Right cardiac atrium (tissue), 5 donors: ENCODE results near the gene ATP7B. TPM values are rescaled to one million over a fixed set of nuclear protein-coding genes. Genes with fewer than 3 reads are reported as not detected.

Experiments used
- ATAC-seq, 2 donors: fragments of 200-7000 bp; cut with Tn5 transposase; one replicate each; pipeline versions ENCODE4 v1.8.0 to v1.9.1; 2020; ENCODE audit warnings: moderate library complexity in 2 of 2, mild to moderate bottlenecking in 1 of 2
- DNase-seq, 3 donors: peaks; one replicate each; pipeline ENCODE4 v3.0.0-alpha.2; 2020
- H3K27ac ChIP-seq: one replicate; pipeline ENCODE4 v1.5.1; 2013; ENCODE audit warnings: mild to moderate bottlenecking, low read length, control low read depth, moderate library complexity
- H3K27me3 ChIP-seq: one replicate; pipeline ENCODE4 v1.6.1; 2013; ENCODE audit not compliant: control insufficient read depth, insufficient read depth
- H3K4me1 ChIP-seq: one replicate; pipeline ENCODE4 v1.6.1; 2013; ENCODE audit warnings: low read length; ENCODE audit not compliant: control insufficient read depth, insufficient read depth
- H3K4me3 ChIP-seq: one replicate; pipeline ENCODE4 v1.5.1; 2013; ENCODE audit warnings: low read length, control low read depth
- H3K9me3 ChIP-seq: one replicate; pipeline ENCODE4 v1.6.1; 2013; ENCODE audit warnings: low read length; ENCODE audit not compliant: control insufficient read depth
- WGBS: extraction: QIAGEN DNeasy Blood & Tissue Kit; methylation state at CpG from one replicate; pipeline ENCODE4 v1.1.7; 2013; 5-methylcytosine and 5-hydroxymethylcytosine counted together
- intact Hi-C, 4 donors: fragments of 100-400 bp; cut with DNase I; formaldehyde crosslinking; loops; one replicate each; pipeline versions ENCODE4 v1.11.0 to v1.14.0; 2022 to 2023
- polyA plus RNA-seq: library from polyadenylated mRNA; stranded (reverse); fragments of 200-250 nt; gene quantifications from one replicate; pipeline ENCODE4 v1.2.3, GENCODE V29; 2013
- total RNA-seq, 4 donors: library from RNA; stranded (reverse); fragmentation: NEBNext Ultra II Directional; extraction: Animal tissue kit (Norgen Biotek cat#: 25700); gene quantifications; one replicate each; pipeline ENCODE4 v1.2.1, GENCODE V29; 2021
- donor health status: healthy with polysubstance abuse.
- donor health status: DM: no; HTN: yes; CAD: no.
- donor health status: DM: no; HTN: no; CAD: no.
- donor health status: DM: no; HTN: yes; CAD: no; lungs with severe emphysema.
- donor health status: DM: yes; HTN: yes; CAD: no.

Gene ATP7B
- total and polyA plus RNA-seq, 5 donors, result 2.4 to 6.4 (median 5.5) TPM

- Histone ChIP-seq H3K4me3 (no peak overlapping the region), H3K27me3 (no peaks in the 10 kb centered on the region), H3K4me1 (no peaks in the 10 kb centered on the region), H3K9me3 (no peaks in the 10 kb centered on the region), H3K27ac (no peak overlapping the region)
- DNase-seq (no peak), ATAC-seq (no peak)
- intact Hi-C loops, result no loop called here
- 97% methylated on average over 4 of the region's 4 CpGs for WGBS
Measured at GRCh38 chr13:51960766-51961165, 50.5 kb downstream of the ATP7B start.

DNA sequence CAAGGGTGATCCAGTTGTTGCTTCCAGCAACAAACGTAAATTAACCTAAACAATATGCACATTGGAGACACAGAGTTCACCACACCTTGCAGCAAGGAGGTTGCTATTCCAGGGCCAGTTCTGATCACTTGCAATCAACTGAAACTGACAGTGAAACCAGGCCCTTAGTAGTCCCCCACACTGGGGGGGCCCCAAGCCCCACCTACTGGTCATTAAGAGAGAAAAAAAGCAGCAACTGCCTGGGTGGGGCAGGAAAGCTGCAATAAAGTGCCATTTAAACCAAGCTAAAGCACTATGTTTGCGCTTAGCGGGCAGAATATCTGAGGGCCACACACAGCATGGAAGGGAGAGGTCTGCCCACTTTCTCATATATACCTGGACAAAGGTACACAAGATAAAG lies 51.5 kb downstream of the ATP7B start:
- WGBS, result 95% methylated on average over 3 of the region's 3 CpGs
- DNase-seq (no peak), ATAC-seq (no peak)
- Histone ChIP-seq H3K4me1 (no peaks in the 10 kb centered on the region), H3K27me3 (no peaks in the 10 kb centered on the region), H3K9me3 (no peaks in the 10 kb centered on the region), H3K27ac (no peak overlapping the region), H3K4me3 (no peak overlapping the region)
- intact Hi-C loops, result no loop called here

- Histone ChIP-seq H3K27ac (no peak overlapping the region), H3K4me1 (no peaks in the 10 kb centered on the region), H3K4me3 (no peak overlapping the region), H3K27me3 (no peaks in the 10 kb centered on the region), H3K9me3 (no peaks in the 10 kb centered on the region)
- DNase-seq, result no peak
- WGBS, result 84% methylated on average over 8 of the region's 8 CpGs
- intact Hi-C loops, result no loop called here
- no peak for ATAC-seq
Measured at GRCh38 chr13:51958217-51958547, 53.1 kb downstream of the ATP7B start.

- intact Hi-C loops, result no loop called here
- no peaks in the 10 kb centered on the region for H3K27me3 ChIP-seq
- H3K4me3 ChIP-seq, result no peak overlapping the region
- H3K27ac ChIP-seq, result no peak overlapping the region
- no peaks in the 10 kb centered on the region for H3K9me3 ChIP-seq
- ATAC-seq, result no peak
- no peaks in the 10 kb centered on the region for H3K4me1 ChIP-seq
- WGBS, result 85% methylated on average over 9 of the region's 9 CpGs
- no peak for DNase-seq
Measured at GRCh38 chr13:51957377-51958216, 53.7 kb downstream of the ATP7B start.

DNA sequence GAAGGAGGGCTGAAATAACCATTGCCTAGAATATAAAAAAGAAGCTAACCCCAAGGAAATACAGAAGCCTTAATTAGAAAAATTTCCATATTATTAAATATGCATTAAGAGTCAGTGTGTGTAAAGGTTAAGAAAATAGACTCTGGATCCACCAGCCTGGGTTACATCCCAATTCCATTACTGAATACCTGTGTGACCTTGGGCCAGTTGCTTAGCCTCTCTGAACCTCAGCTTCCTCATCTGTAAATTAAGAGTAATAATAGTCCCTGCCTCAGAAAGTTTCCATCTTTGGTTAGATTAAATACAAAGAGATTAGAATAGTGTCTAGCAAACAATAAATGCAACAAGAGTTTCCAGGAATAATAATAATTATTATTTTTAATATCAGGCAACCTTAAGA lies 54.5 kb downstream of the ATP7B start:
- Histone ChIP-seq H3K4me3 (no peak overlapping the region), H3K27ac (no peak overlapping the region), H3K4me1 (no peaks in the 10 kb centered on the region), H3K27me3 (no peaks in the 10 kb centered on the region), H3K9me3 (no peaks in the 10 kb centered on the region)
- no peak for ATAC-seq
- intact Hi-C loops, result no loop called here
- no peak for DNase-seq

DNA sequence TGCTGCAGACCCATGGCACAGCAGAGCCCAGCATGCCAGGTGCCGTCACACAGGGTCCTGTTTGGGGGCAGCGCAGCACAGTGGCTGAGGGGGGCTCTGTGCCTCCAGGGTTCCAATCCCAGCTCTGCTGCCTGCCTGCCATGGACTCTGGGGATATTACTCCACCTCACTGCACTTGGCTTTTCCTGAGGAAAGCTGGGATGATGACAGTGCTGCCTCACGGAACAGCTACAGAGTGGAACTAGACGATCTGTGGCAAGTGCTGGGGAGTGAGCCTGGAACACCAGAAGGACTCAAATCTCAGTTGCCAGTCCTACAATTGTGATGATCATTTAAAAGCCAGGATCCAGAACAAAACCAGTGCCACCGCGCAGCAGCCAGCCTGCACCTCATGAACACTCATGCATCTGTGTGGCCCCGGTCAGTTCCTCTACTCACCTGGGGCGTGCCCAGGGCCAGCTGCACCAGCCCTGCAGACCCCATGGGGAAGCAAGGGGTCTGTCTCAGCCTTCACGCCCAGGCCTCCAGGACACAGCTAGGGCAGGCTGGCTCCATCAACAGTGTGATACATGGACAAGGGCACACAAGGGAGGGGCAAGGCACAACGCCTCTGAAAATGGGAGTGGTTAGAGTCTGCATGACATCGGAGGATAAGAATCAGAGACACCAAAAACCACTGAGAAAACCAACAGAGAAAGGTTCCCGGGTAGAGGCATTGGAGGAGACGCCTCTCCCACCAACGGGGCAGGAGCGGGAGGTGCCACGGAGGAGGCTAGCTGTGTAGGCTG lies 55.2 kb downstream of the ATP7B start:
- H3K27me3 ChIP-seq, result no peaks in the 10 kb centered on the region
- intact Hi-C loops, result no loop called here
- H3K27ac ChIP-seq, result no peak overlapping the region
- DNase-seq (no peak), ATAC-seq (peak in 1 of 2 donors; percentile 28)
- no peak overlapping the region for H3K4me3 ChIP-seq
- no peaks in the 10 kb centered on the region for H3K9me3 ChIP-seq
- no peaks in the 10 kb centered on the region for H3K4me1 ChIP-seq
- WGBS, result 81% methylated on average over 16 of the region's 16 CpGs

DNA sequence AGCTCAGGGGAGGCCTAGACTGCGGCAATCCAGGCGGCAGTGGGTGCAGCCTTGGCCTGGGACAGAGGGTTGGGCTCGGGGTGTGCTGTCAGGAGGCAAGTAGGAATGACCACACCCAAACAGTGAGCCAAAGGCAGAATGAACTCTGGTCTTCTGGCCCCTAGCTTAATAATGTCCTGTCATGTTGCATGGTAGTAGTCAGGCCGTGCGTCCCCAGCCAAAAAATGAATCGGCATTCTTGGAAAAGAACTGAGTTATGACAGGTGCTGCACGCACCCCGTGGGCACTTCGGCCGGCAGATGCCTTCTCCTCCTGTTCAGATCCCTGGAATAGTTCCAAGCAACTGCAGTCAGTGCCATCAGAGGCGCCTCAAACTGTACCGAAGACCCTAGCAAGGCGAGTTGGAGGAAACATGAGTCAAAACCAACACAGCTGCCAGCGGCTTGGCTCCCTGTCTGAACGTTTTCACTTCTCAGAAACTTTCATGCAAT lies 55.9 kb downstream of the ATP7B start:
- Histone ChIP-seq H3K27ac (no peak overlapping the region), H3K4me3 (no peak overlapping the region), H3K4me1 (no peaks in the 10 kb centered on the region), H3K9me3 (no peaks in the 10 kb centered on the region), H3K27me3 (no peaks in the 10 kb centered on the region)
- intact Hi-C loops, result no loop called here
- WGBS, result 67% methylated on average over 15 of the region's 15 CpGs
- peak in 1 of 2 donors; percentile 50 for ATAC-seq
- DNase-seq, result no peak

- no peak overlapping the region for H3K27ac ChIP-seq
- H3K27me3 ChIP-seq, result no peaks in the 10 kb centered on the region
- H3K4me3 ChIP-seq, result no peak overlapping the region
- intact Hi-C loops, result no loop called here
- no peaks in the 10 kb centered on the region for H3K4me1 ChIP-seq
- DNase-seq (no peak), ATAC-seq (no peak)
- 92% methylated on average over 3 of the region's 3 CpGs for WGBS
- no peaks in the 10 kb centered on the region for H3K9me3 ChIP-seq
Measured at GRCh38 chr13:51953347-51954195, 57.7 kb downstream of the ATP7B start.

DNA sequence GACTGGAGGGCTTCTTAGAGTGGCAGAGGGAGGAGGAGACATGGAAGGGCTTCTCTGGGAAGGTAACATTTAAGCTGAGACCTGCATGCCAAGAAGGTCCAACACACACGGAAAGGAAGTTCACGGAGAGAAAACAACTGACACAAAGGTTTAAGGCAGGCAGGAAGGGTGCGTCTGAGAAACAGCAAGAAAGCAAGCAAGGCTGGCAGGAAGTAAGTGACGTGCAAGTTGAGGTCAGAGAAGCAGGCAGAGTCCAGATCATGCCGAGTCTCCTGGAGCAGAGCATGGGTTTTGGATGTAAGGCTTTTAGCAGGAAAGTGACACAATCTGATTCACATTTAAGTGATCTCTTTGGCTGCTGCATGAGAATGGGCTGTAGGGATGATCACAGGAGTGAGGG lies 60.5 kb downstream of the ATP7B start:
- H3K4me1 ChIP-seq, result no peaks in the 10 kb centered on the region
- no peak overlapping the region for H3K4me3 ChIP-seq
- WGBS, result 66% methylated on average over 5 of the region's 5 CpGs
- no peaks in the 10 kb centered on the region for H3K9me3 ChIP-seq
- intact Hi-C loops, result no loop called here
- peak; percentile 75 to 93 for ATAC-seq
- DNase-seq, result peak in 1 of 3 donors; percentile 25
- no peak overlapping the region for H3K27ac ChIP-seq
- no peaks in the 10 kb centered on the region for H3K27me3 ChIP-seq

DNA sequence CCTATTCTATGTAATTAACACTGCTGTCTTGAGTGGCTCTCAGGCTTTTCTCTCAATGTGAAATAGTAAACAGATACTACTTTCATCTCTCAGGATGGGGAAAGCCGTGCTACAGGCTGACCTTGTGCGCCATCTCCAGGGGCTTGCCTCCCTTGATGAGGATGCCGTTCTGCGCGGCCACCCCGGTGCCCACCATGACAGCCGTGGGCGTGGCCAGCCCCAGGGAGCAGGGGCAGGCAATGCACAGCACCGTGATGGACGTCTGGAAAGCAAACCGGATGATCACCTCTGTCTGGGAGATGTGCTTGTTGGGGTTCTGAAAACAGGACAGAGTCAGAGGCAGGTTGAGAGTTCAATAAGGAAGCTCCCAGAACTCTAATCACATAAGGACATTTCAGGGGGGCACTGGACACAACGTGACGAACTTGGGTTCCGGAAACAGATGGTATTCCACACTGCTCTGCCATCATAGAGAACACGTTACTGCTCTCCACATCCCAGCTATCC lies 65.0 kb downstream of the ATP7B start:
- ATAC-seq (no peak), DNase-seq (no peak)
- no peaks in the 10 kb centered on the region for H3K27me3 ChIP-seq
- 91% methylated on average over 15 of the region's 15 CpGs for WGBS
- no peaks in the 10 kb centered on the region for H3K9me3 ChIP-seq
- H3K4me1 ChIP-seq, result no peaks in the 10 kb centered on the region
- intact Hi-C loops, result no loop called here
- H3K27ac ChIP-seq, result no peak overlapping the region
- H3K4me3 ChIP-seq, result no peak overlapping the region
